NCI-H748 treated with DMSO at 0.1 percent for 48 hours (cell line): Measurements from ENCODE around the gene PWWP2B.

Experiments used
- DNase-seq: peaks from one replicate; lab custom pipeline; 2025; lab: John Stamatoyannopoulos, UW

Gene PWWP2B

GRCh38 chr10:132420469-132420980 is 23.5 kb downstream of the PWWP2B start:
- DNase-seq = no peak

- DNase-seq = no peak
Measured at GRCh38 chr10:132420981-132421846, 24.2 kb downstream of the PWWP2B start.

- DNase-seq = no peak
Measured at GRCh38 chr10:132421847-132422751, 25.1 kb downstream of the PWWP2B start.

GRCh38 chr10:132422903-132423825 is 26.2 kb downstream of the PWWP2B start:
- no peak for DNase-seq

- no peak for DNase-seq
Measured at GRCh38 chr10:132423966-132424861, 27.2 kb downstream of the PWWP2B start.

GRCh38 chr10:132425029-132425756 is 28.2 kb downstream of the PWWP2B start:
- DNase-seq = no peak

- no peak for DNase-seq
Measured at GRCh38 chr10:132425757-132426155, 28.8 kb downstream of the PWWP2B start.

- DNase-seq = no peak
Measured at GRCh38 chr10:132427006-132427771, 30.2 kb downstream of the PWWP2B start.

- DNase-seq = no peak
Measured at GRCh38 chr10:132427939-132428367, 31.0 kb downstream of the PWWP2B start.

GRCh38 chr10:132428486-132428995 is 31.5 kb downstream of the PWWP2B start:
- DNase-seq = no peak

- no peak for DNase-seq
Measured at GRCh38 chr10:132429281-132430230, 32.6 kb downstream of the PWWP2B start.

- DNase-seq = no peak
Measured at GRCh38 chr10:132430231-132430743, 33.3 kb downstream of the PWWP2B start.

- no peak for DNase-seq
Measured at GRCh38 chr10:132430861-132431271, 33.9 kb downstream of the PWWP2B start.

- DNase-seq = no peak
Measured at GRCh38 chr10:132431537-132432175, 34.7 kb downstream of the PWWP2B start.

- no peak for DNase-seq
Measured at GRCh38 chr10:132432176-132432540, 35.2 kb downstream of the PWWP2B start.

- DNase-seq = no peak
Measured at GRCh38 chr10:132433671-132434340, 36.8 kb downstream of the PWWP2B start.
